Hypothalamus (tissue), 51 donors: ENCODE measurements around the gene KCTD15.
A peak's percentile ranks its signal among the peaks of the same experiment; 100 is the strongest.

Experiments used
- DNase-seq, 51 donors: peaks; one replicate each; lab custom pipeline; 2025; lab: John Stamatoyannopoulos, UW

Gene KCTD15

DNA sequence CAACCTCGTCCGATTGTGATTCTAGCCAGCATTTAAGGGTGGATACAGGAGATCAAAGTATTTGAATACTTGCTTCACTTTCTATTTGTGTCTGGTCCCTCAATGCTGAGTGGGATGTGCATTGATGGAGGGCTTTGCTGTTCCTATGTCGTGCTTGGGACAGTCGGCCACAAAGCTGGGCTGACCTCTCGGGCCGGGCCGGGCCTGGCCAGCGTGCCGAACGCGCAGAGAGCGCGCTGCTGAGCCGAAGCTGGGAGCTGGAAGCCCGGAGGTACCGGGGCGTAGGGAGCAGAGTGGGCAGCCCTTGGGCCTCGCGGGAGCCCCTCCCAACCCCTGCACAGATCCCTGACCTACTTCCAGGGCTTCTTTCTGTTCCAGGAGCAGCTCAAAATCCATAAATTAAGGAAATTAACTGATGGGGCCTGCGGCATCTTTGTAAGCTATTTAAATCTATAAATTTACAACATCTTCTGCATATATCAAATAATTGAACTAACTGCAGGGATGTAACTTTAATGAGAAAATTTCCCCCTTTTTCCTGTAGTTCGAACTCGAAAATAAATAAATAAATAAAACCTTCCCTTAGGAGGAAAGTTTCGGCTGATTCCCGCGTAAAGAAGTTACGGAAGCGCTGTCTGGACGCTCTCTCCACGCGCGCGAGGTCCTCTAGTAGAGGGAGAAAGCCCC lies 1.8 kb upstream of the KCTD15 start:
- DNase-seq, result peak in 2 of 51 donors; percentile 5 to 21

GRCh38 chr19:33795370-33796163 lies 1.1 kb upstream of the KCTD15 start:
- DNase-seq, result peak in 49 of 51 donors; percentile 15 to 92 (median 69)

DNA sequence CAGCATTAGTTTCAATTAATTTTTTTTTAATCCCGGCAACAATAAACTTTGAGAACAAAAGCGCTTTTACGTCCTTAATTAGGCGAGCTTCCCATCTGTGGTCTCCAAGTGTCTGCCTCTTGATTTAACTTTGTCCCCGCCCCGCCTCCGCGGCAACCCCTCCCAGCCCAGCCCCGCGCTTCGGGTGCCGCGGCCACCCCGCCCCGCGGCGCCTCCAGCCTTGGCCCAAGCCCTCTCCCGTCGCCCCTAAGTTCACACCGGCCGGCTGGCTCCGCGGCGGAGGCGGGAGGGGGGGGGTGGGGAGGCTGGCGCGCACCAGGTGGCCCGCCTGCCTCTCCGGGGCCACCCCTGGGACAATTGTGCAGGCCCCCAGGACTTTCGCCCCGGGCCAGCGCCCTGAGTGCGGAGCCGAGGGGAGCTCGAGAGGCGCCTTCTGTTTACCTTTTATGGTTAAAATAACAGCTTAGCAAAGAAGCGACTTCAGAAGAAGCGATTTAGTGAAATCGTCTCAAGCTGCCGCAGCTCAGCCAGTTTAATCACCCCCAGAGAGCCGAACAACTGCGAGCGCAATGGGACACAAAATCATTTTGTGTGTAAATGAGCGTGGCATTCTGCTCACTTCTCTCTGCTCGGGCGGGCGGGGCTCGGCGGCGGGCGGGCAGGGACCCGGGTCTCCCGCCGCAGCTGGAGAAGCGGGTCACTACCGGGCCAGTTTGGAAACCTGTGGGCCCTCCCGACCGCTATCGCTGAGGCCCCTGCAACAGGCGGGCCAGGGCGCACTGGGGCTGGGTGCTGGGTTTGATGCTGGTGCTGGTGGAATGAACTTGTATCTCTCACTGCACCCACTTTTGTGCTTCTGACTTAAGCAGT lies 1.4 kb downstream of the KCTD15 start:
- DNase-seq, result peak in 22 of 51 donors; percentile 10 to 59 (median 22)

DNA sequence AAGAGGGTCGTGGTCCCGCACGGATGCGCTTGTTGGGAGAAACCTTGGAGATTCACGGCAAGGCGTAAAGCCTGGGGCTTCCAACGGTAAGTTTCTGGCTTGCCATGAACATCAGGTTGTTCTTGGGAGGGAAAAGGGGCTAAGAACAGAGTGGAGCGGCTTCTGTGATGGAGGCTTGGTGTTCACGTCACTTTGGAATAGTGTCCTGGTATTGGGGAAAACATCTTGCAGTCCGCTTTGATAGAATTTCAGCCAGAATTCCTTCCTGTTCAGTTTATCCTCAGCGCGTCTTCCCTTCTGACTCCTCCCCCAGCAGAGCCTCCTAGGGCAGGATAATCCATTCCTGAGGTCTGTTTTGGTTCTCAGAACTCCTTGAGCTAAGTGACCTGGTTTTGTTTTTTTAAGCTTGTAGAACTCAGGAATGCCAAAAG lies 2.0 kb downstream of the KCTD15 start:
- peak in 1 of 51 donors; percentile 13 for DNase-seq

DNA sequence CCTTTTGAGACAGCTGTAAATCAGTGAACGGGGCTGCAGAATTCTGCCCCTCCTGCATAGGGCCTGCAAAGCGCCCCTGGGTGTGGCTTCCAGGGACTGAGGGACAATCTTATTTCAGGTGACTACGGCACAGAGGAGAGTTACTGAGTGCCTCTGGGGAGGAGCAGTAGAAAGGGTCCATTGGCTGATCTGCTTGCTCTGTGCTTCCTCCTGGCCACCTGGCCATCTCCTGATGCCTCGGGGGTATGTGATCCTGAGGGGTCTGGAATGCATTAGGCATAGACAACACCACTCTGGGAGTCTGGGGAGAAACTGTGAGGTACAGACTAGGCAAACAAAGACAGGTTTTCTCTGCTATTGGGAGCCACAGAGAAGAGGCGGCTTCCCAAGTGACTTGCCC lies 2.8 kb downstream of the KCTD15 start:
- DNase-seq, result no peak

- no peak for DNase-seq
Observed at GRCh38 chr19:33800012-33800680, 3.5 kb downstream of the KCTD15 start.

DNA sequence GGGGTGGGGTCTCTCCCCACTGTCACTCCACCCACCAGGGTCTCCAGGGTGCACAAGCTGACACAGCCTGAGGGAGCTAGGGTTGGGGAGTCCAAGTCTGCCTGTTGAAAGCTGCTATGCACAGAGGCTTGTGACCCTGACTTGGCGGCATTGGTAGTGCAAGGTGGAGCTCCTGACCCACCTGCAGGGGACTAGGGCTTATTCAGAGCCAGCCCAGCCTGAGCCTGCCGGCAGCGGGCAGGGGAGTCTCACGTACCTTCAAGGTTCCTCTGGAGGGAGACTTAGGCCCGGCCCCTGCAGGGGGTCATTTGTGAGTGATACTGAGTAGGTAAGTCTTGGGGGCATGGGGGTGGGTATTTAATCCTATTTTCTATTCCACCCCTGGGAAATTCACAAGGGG lies 4.7 kb downstream of the KCTD15 start:
- no peak for DNase-seq

DNA sequence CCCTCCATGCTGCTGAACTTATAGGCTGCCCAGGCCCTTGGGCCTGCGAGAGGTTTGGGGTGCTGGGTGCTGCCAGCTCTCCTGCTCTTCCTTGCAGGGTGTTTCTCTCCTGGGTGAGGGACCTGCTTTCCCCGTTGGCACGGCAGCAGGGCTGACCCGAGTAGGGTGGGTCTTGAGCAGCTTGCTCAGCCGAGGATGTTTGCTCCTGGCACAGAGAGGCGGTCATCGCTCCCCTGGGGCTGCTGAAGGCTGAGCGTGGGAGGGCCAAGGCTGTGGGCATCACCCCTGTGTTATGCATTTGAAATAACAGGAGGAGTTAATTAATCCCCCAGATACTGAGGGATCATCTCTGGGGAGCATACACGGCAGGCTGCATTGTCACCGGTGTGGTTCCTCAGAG lies 5.3 kb downstream of the KCTD15 start:
- no peak for DNase-seq

- DNase-seq, result no peak
Observed at GRCh38 chr19:33802801-33803200, 6.1 kb downstream of the KCTD15 start.

GRCh38 chr19:33803383-33803782 lies 6.7 kb downstream of the KCTD15 start:
- no peak for DNase-seq

DNA sequence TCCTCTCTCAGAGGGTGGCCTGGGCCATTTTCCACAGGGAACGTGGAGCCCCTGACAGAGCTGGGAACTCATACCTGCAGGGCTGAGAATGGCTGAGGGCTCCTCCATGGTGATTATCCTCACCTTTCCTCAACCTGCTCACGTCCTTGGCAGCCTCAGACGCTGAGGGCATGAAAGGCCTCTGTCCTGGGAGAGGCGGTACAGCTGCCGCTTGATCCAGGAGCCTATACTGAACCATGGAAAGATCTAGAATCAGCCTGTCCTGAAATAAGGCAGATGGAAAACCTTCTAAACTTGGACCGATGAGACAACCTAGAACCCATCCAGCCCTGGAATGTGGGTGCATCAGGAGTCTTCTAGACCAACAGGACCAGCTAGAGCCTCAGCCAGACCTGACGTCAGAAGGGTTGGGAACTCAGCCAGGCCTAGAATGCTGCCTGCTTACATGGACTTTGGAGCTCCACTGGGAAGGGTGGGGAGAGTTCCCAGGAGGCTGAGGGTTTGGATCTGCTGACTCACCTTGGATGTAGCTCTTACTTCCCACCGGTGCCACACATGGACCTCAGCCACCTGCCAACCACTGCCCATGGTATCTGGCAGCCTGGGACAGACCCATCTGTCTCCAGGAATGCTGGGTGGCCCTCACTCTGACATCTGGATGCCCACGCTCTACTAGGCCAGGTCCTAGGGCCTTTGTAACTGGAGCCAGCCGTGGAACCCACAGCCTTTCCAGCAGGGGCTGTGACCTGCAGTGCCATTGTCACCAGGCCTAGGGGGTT lies 7.5 kb downstream of the KCTD15 start:
- DNase-seq, result peak in 30 of 51 donors; percentile 10 to 74 (median 36)

DNA sequence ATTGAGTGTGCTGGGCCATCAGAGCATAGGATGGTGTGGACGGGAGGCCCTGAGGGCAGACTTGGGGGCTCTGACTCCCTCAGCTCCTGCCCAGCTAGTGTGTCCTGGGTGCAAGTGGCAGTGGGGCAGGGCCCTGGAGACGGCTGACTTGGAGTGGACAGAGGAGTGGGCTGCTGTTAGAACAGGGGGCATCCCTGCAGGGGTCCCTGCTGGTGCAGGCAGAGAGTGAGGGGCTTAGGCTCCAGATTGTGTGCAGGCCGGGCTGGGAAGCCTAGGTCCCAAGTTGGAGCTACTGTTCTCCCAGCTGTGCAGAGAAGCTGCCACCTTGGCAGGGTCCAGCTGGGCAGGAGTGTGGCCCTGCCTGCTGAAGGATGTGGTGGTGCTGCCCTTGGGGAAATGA lies 8.6 kb downstream of the KCTD15 start:
- DNase-seq, result no peak

DNA sequence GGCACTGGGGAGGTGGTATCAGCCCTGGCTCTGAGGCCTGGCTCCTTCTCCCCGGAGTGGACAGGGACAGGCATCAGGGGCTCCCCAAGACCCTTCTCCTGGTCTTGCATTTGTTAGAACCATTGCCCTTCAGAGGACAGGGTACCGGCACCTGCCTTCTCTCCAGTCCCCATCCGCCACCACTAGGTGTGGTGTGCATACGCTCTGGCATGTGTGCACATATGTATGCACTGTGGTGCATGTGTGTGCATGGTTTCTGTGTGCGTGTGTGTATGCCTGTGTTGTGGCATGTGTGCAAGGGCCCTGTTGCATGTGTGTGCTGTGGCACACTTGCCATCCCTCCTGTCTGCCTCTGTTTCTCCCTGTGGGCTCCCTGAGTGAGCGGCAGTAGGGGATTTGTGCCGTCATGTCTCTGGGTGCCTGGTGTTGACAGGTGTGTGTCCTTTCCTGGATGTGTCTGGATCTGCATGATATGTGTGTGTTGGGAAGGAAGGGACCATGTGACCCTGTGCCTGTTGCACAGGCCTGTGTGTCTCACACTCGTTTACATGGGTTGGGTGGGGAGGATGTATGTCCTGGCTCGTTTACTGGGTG lies 9.3 kb downstream of the KCTD15 start:
- no peak for DNase-seq

DNA sequence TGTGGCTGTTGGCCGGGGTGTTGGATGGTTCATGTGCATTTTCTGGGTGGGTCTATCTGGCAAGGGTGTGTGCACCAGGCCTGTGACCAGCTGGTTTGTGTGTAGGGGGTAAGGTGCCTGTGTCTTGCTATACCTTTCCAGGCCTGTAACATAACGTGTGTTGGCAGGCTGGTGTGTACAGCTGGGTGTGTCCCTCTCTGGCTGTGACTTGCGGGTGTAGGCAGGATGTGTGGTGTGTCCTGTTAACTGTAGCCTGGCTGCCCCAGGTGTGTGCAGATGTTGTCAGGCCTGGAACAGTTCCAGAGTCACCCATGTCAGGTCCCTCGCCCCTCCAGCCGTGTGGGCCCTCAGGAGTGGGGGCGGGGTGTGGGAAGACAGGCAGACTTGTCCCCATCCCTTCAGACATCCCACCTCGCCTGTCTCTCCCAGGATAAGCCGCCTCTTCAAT lies 9.8 kb downstream of the KCTD15 start:
- no peak for DNase-seq

DNA sequence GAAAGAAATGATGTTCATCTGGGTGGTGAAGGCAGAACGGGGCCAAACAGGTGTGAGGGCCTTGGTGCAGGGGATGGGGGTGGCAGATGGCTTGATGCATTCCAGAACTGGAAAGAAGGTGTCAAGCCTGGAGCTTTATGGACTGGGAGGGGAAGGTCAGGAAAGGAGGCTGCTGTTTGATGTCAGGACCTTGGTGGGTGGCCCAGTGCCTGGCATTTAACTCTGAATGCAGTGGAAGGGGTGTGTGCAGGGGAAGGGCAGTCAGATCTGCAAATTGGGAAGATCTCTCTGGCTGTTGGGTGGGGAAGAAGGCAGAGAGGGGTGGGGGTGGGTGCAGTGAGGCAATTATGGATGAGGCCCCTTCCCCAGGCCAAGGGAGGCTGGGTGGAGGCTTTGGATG lies 11.7 kb downstream of the KCTD15 start:
- DNase-seq, result no peak

DNA sequence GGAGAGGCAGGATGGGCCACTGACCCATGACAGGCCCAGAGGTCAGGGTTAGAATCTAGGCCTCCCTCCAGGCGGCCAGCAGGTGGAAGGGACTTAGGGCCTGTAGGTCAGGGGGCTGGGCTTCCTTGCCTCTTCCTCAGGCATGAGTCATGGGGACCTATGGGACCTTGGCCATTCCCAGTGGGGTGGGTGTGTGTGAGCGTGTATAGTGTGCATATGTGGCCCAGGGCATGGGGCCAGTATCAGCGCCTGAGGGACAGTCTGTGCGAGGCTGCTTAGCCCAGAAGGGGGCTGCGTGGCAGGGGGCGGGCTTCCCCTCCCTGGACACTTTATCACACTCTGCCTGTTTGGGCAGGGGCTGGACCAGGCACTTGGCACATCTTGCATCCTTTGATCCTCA lies 13.3 kb downstream of the KCTD15 start:
- DNase-seq, result no peak

DNA sequence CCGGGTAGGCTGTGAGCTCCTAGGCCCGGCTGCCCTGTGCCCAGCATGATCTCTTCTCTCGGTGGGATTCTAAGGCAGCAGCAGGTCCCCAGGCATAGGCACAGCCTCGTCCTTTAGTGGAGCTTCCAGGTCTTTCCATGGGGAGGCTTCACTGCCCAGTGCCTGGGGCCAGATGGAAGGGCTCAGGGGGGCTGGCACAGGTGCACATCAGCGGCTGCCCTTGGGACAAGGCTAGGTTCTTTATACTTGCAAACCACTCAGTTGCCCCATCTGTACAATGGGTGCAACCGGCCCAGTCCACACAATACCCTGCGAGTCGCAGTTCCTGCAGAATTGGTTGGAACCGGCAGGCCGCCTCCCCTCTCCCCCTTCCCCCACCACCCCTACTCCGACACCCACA lies 14.2 kb downstream of the KCTD15 start:
- DNase-seq, result no peak

DNA sequence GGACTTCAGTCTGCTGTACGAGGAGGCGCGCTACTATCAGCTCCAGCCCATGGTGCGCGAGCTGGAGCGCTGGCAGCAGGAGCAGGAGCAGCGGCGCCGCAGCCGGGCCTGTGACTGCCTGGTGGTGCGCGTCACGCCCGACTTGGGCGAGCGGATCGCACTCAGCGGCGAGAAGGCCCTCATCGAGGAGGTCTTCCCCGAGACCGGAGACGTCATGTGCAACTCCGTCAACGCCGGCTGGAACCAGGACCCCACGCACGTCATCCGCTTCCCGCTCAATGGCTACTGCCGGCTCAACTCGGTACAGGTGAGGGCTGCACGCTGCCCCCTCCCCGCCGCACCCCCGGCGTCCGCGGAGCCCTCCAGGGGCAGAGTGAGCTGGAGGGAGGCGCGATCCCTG lies 14.6 kb downstream of the KCTD15 start:
- DNase-seq, result no peak

DNA sequence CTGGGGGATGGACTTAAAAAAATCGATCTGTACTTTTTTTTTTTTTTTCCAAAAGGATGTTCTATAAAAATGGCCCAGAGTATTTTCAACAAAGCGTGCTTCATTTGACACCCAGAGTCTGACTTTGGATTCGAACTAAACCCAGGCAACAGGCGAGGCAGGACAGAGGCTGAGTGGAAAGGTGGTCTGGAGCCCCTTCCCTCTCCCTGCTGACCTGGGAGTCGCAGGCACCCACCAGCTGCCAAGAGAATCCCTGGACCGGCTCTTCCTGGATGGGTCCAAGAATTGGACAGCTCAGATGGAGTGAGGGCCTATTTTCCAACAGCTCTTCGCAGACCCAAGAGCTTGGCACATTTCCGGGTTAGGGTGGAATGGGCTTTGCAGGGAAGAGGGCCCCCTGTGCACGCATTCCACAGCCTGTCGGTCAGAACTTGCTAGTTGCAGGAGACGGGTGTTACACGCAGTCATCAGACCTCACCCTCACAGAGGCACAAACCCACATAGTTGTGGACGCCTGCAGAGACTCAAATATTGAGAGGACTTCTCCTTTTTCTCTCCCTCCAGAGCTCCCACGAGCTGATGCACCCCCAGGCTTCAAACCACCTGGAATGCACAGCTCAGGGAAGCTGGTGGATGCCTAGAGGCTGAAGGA lies 15.2 kb downstream of the KCTD15 start:
- DNase-seq, result no peak
